Effector memory CD4-positive, alpha-beta T cell (primary cell): Measurements from ENCODE around the gene ASTN1.
"Not testable (repeated sequence)": the region's sequence is repeated elsewhere in the genome, so short reads cannot be mapped to it uniquely, and the experiment has no call there.

Experiments used
- DNase-seq, 3 donors: peaks; one replicate each; pipeline ENCODE4 v3.0.0-alpha.2; 2020
- H3K27ac ChIP-seq: 2 replicates; pipeline ENCODE4 v1.7.0; 2013; ENCODE audit warnings: mild to moderate bottlenecking, low read length, moderate library complexity; ENCODE audit not compliant: insufficient read depth, poor library complexity, severe bottlenecking
- H3K27me3 ChIP-seq: replicated peaks from 2 replicates; pipeline ENCODE4 v1.7.0; 2013; ENCODE audit warnings: mild to moderate bottlenecking, low read length; ENCODE audit not compliant: insufficient read depth, control insufficient read depth, poor library complexity, severe bottlenecking
- H3K36me3 ChIP-seq: 2 replicates; pipeline ENCODE4 v1.7.0; 2013; ENCODE audit warnings: mild to moderate bottlenecking, low read length, moderate library complexity; ENCODE audit not compliant: control insufficient read depth, insufficient read depth
- H3K4me1 ChIP-seq: 2 replicates; pipeline ENCODE4 v1.7.0; 2013; ENCODE audit warnings: low read length, mild to moderate bottlenecking; ENCODE audit not compliant: control insufficient read depth, insufficient read depth, poor library complexity, severe bottlenecking
- H3K4me3 ChIP-seq: 2 replicates; pipeline ENCODE4 v1.7.0; 2013; ENCODE audit warnings: low read length, low read depth, mild to moderate bottlenecking; ENCODE audit not compliant: insufficient read depth, poor library complexity, severe bottlenecking
- H3K9me3 ChIP-seq: 2 replicates; pipeline ENCODE4 v1.7.0; 2013; ENCODE audit warnings: mild to moderate bottlenecking, low read length, moderate library complexity; ENCODE audit not compliant: control insufficient read depth

Gene ASTN1

DNA sequence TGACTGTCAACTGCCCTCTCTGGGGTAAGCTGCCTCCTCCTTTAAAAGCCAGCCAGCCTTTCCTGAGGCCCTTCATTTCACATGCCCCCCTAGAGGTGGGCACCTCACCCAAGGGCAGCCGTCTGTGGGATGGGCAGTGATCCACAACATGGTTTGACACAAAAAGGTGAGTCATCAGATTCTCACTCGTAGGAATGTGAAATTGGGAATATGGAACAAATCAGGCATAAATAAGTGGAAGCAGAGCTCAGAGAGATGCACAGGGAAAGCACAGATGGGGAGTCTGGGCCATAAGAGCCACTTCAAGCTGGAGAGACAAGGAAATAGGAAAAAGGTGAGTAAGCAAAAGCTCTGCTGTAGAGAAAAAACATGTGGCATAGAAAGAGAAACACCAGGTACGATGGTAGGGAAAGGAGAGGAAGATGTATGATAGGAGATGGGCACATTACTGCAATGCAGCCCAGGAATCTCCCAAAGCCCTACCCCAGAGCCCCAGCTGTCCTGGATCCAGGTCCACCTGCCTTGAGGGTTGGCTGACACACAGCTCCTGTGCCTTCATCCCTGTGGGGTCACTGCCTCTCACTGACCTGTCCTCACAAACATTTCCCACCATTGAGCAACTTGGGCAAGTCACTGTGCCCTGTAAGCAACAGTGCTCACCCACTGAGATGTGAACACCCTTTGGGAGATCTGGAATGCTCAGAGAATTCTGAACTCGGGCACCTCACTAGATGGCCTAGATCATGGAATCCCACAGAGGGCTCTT, 86.6 kb downstream of the ASTN1 start:
- Histone ChIP-seq H3K9me3 (no peaks in the 10 kb centered on the region), H3K36me3 (no peaks in the 10 kb centered on the region), H3K4me3 (no peak overlapping the region), H3K27ac (no peak overlapping the region), H3K4me1 (no peaks in the 10 kb centered on the region), H3K27me3 (no peaks in the 10 kb centered on the region)
- no peak for DNase-seq

DNA sequence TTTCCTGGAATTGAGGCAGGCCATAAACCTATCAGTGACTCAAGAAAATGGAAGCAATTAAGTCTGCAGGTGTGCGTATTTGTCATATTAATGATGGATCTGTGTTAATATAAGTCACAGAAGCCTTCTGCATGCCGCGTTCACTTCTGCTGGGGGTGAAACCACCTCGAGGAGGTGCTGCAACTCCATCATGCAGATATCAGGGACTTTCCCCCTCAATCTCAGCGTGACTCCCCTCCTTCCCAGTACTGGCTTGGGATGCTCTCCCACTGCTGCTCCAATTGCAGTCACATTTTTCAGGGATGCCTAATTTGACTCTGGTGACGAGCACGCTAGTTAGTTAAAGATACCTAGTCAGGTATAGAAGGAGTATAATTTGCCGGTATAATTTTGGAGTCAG, 87.5 kb downstream of the ASTN1 start:
- H3K9me3 ChIP-seq = no peaks in the 10 kb centered on the region
- H3K4me1 ChIP-seq = no peaks in the 10 kb centered on the region
- no peak overlapping the region for H3K4me3 ChIP-seq
- DNase-seq = no peak
- H3K27ac ChIP-seq = no peak overlapping the region
- H3K36me3 ChIP-seq = no peaks in the 10 kb centered on the region
- no peaks in the 10 kb centered on the region for H3K27me3 ChIP-seq

DNA sequence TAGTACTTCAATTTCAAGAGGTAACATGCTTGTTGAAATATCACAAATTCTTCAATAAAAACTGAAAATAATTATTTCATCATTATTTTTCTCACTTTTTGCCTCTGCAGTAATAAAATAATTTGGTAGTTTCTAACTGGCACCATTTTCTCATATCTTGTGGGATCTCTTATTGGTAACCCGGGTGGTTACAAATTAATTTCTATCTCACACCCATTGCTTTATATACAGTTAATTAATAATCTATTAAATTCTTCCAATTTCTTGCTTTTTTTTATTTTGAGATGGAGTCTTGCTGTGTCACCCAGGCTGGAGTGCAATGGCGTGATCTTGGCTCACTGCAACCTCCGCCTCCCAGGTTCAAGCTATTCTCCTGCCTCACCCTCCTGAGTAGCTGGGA, 89.7 kb downstream of the ASTN1 start:
- DNase-seq, H3K4me3 ChIP-seq, H3K9me3 ChIP-seq, H3K27ac ChIP-seq, H3K27me3 ChIP-seq, H3K36me3 ChIP-seq, H3K4me1 ChIP-seq: not testable (repeated sequence)

DNA sequence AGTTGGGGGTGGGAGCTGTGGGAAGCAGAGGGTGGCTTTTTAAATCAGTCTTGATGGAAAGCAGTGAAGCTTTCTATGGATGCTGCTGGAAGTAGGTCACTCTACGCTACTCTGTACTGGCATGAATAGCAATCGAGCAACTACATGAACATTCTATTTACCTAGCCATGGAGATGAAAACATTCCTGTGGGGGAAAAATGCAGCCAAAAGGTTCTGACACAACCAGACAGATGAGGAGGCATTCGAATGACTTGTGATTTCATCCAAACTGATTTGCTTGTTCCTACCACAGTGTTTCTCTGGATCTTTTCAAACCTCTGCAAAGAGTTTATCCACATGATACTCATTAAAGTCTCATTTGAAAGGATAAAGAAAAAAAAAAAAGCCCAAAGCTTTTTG, 95.0 kb downstream of the ASTN1 start:
- H3K27me3 ChIP-seq = no peaks in the 10 kb centered on the region
- H3K9me3 ChIP-seq = no peaks in the 10 kb centered on the region
- no peaks in the 10 kb centered on the region for H3K4me1 ChIP-seq
- H3K36me3 ChIP-seq = no peaks in the 10 kb centered on the region
- H3K27ac ChIP-seq = no peak overlapping the region
- no peak for DNase-seq
- H3K4me3 ChIP-seq = no peak overlapping the region

DNA sequence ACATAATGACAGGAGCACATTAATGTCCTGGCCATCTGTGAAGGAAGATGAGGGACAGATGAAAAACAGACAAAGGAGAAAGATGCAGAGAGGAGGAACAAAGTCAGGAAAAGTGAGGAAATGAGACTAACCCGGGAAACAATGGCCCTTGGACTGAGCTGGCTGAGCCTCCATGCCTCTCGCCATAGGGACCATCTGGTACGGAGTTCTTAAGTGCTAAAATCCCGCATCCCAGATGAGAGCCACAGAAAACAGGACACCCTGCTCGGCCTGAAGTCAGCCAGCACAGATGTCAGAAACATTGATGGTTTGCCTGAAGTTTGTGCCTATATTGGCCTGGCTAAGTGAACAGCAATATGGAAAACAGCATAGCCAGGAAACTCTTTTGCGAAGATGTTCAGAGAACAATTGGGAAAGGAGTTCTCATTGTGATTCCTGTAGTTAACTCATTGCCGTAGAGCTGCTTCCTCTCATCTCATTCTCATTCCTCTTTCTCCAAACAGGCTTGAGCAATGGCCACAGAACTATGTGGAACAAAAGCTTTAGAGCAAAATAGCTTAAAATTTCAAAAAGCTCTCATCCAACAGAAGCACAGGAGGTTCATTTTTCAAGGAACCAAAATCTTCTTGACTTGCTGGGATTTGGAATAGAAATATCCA, 96.6 kb downstream of the ASTN1 start:
- H3K36me3 ChIP-seq = no peaks in the 10 kb centered on the region
- H3K27me3 ChIP-seq = no peaks in the 10 kb centered on the region
- H3K9me3 ChIP-seq = no peaks in the 10 kb centered on the region
- H3K4me1 ChIP-seq = no peaks in the 10 kb centered on the region
- no peak overlapping the region for H3K4me3 ChIP-seq
- no peak for DNase-seq
- H3K27ac ChIP-seq = no peak overlapping the region

DNA sequence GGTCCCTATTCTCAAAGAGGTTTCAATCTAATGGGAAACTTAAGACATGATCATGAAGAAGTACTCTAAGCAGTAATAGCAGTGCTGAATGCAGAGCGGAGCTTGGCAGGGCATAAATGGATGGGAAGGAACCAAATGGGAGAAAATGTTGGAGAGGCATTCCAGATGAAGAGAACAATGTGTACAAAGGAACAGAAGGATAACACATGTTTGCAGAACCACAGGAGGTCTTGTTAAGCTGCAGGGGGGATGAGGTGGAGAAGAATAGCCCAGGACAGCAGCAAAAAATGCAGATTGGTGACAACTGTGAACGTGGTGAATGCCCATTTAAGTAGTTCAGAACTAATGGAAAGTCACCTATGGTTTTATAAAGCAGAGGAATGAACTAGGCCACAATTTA, 99.1 kb downstream of the ASTN1 start:
- H3K27ac ChIP-seq = no peak overlapping the region
- H3K27me3 ChIP-seq = no peaks in the 10 kb centered on the region
- H3K9me3 ChIP-seq = no peaks in the 10 kb centered on the region

DNA sequence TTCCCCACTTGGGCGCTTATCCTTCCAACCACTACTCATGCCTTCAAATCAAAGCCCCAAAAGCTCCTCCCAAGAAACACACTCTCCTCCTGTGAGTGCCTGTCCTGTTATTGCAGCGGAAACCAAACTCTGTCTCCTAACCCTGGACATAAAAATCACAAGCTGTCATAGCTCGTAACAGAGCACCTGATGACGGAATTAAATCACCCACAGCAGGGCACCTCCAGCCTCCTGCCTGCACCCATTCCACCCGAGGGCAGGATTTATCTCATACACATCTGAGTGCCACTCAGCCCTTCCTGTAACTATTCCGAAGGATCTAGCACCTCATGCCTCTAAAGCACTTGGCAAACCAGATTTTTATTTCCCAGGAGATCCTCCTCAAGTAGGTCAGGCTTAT, 100.9 kb downstream of the ASTN1 start:
- no peaks in the 10 kb centered on the region for H3K27me3 ChIP-seq
- DNase-seq = no peak
- no peak overlapping the region for H3K4me3 ChIP-seq
- no peaks in the 10 kb centered on the region for H3K4me1 ChIP-seq
- H3K9me3 ChIP-seq = no peaks in the 10 kb centered on the region
- no peaks in the 10 kb centered on the region for H3K36me3 ChIP-seq
- no peak overlapping the region for H3K27ac ChIP-seq

More for the DNA sequence above, 99.1 kb downstream of the ASTN1 start:
- H3K36me3 ChIP-seq = no peaks in the 10 kb centered on the region
- H3K4me3 ChIP-seq = no peak overlapping the region
- H3K4me1 ChIP-seq = no peaks in the 10 kb centered on the region
- DNase-seq = no peak

DNA sequence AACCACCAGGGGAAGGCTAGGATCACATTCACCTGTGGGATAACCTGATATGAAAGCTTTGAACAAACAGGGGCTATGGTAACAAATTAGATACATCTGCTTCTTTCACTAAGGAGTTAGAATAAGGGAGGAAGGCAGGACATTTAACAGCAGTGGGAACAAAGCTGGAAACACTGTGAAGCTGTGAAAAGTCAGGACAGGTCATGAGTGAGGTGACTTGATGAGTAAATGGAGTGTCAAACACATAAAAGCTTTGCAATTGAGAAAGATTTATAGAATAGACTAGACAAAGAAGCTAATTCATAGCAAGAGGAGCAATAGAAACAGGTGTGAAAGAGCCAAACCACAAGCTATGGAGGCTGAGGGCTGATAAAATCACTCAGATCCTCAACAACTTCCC, 110.0 kb downstream of the ASTN1 start:
- H3K9me3 ChIP-seq = no peaks in the 10 kb centered on the region
- no peak overlapping the region for H3K27ac ChIP-seq
- no peak overlapping the region for H3K4me3 ChIP-seq
- no peaks in the 10 kb centered on the region for H3K27me3 ChIP-seq
- DNase-seq = no peak
- H3K4me1 ChIP-seq = no peaks in the 10 kb centered on the region
- no peaks in the 10 kb centered on the region for H3K36me3 ChIP-seq

DNA sequence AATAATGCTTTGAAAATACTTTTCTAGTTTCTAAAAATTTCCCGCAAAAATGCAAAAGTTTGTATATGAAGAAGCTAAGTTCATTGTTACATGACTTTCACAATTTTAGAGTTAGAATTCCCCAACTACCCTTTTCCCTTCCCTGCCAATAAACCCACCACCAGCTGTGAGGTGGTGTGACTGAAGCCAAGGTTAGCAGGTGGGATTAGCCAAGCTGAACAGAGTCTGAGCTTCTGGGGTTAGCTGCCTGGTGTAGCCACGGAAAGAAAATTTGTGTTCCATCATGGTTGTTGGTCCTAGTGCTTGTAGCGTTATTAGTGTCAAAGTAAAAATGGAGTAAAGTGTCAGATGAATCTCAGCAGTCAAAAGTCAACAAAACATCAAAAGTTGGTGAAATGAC, 110.9 kb downstream of the ASTN1 start:
- no peaks in the 10 kb centered on the region for H3K4me1 ChIP-seq
- no peaks in the 10 kb centered on the region for H3K36me3 ChIP-seq
- H3K4me3 ChIP-seq = no peak overlapping the region
- DNase-seq = no peak
- H3K27ac ChIP-seq = no peak overlapping the region
- no peaks in the 10 kb centered on the region for H3K9me3 ChIP-seq
- no peaks in the 10 kb centered on the region for H3K27me3 ChIP-seq

DNA sequence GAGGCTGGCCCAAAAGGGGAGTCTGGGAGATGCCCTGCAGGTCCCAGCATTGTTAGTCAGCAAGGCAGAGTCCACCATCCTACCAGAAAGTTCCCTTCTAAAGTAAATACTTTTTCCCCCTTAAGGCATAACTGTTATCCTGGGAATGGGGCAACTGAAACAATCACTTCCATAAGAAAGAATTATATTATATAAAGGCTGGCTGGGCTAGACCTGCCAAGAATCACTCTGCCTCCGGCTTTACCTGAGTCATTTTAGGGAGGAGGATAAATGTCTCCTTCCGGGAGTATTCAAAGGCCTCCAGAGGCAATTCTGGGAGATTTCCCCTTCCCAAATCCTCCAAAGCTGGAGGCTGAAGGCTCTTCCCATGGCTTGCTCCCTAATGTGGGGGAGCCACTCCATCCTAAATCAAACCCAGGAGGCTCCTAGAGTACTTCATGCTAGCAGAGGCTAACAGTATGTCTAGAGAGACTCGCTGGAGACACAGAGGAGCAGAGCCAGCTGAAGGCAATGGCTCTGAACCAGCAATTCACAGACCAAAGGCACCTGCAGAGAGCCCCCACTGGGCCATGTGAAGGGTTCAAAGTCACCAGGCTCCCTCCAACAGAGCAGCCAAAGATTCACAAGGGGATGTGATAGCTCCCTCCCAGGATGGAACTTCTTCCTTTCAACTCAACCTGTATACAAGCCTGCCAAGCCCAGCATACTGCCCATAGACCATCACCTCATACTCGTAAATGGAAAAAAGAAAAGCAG, 116.0 kb downstream of the ASTN1 start:
- H3K36me3 ChIP-seq = no peaks in the 10 kb centered on the region
- no peak overlapping the region for H3K27ac ChIP-seq
- no peak for DNase-seq

More for the DNA sequence above, 116.0 kb downstream of the ASTN1 start:
- Histone ChIP-seq H3K9me3 (no peaks in the 10 kb centered on the region), H3K4me1 (no peaks in the 10 kb centered on the region), H3K27me3 (no peaks in the 10 kb centered on the region), H3K4me3 (no peak overlapping the region)
